22Rv1 (cell line): Measurements from ENCODE around the gene NMNAT2.

ENCODE experiments used
- H3K27ac ChIP-seq: fragments of 450-650 bp; 2 replicates; pipeline ENCODE4 v1.5.1; 2017
- ZFX ChIP-seq: fragments of 450-650 bp; IDR thresholded peaks from 2 replicates; pipeline ENCODE4 v1.6.1; 2017; ENCODE audit warnings: antibody characterized with exemption, borderline replicate concordance
- TF ChIP-seq, protein P1 (sequence below): fragments of 450-650 bp; IDR thresholded peaks from 2 replicates; pipeline ENCODE4 v1.5.1; 2017; ENCODE audit warnings: mild to moderate bottlenecking

The NMNAT2 gene

DNA sequence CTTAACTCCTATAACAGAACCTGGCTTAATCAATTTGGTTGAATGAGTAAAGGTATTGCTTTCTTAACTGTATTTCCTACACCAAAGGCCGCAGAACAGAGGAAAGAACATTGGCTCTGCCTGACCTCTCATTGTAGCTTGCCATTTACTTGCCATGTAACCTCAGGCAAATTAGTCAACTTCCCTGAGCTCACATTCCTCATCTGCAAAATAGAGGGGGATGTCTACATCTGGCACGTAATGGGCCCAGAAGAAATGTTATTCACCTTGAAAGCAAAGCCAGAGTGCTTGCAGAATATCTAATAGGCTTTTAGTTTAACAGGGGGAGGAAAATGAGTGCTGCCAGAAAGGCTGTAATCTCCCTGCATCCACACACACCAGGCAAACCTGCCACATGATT, 187.8 kb downstream of the NMNAT2 start:
- H3K27ac ChIP-seq = no peak overlapping the region; the same call in 1 of the 2 replicates
- no peak for TF ChIP-seq ZFX
- TF ChIP-seq, protein P1, sequence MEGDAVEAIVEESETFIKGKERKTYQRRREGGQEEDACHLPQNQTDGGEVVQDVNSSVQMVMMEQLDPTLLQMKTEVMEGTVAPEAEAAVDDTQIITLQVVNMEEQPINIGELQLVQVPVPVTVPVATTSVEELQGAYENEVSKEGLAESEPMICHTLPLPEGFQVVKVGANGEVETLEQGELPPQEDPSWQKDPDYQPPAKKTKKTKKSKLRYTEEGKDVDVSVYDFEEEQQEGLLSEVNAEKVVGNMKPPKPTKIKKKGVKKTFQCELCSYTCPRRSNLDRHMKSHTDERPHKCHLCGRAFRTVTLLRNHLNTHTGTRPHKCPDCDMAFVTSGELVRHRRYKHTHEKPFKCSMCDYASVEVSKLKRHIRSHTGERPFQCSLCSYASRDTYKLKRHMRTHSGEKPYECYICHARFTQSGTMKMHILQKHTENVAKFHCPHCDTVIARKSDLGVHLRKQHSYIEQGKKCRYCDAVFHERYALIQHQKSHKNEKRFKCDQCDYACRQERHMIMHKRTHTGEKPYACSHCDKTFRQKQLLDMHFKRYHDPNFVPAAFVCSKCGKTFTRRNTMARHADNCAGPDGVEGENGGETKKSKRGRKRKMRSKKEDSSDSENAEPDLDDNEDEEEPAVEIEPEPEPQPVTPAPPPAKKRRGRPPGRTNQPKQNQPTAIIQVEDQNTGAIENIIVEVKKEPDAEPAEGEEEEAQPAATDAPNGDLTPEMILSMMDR = no peak

DNA sequence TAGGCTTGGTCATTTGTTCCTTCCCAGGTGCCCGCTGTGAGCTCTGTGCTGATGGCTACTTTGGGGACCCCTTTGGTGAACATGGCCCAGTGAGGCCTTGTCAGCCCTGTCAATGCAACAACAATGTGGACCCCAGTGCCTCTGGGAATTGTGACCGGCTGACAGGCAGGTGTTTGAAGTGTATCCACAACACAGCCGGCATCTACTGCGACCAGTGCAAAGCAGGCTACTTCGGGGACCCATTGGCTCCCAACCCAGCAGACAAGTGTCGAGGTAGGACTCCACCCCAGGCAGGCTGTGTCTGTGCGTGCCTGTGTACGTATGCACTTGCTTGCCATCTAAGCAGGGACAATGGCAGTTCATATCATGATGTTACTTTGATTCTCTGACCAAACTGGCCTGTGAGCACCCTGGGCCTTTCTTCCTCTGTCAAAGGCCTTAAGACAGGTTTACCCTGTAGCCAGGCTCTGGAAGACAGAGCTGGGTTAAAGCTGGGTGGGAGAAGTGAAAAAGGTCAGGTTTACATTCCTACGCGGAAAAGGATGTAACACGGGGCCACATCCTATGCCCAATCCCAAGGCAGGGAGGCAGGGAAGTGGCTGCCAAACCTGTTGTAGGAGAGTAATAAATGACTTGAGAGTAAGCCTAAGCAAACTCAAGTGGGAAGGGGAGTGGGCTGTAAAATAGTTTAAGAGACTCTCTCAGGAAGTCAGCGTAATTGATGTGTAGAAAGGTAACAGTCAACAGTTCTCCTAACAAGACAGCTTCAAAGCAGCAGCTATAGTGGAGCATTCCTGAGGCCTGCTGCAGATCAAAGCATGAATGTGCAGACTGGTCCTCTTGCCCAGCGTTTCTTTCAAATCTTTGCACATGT, 189.6 kb downstream of the NMNAT2 start:
- H3K27ac ChIP-seq = no peak overlapping the region
- TF ChIP-seq ZFX = no peak
- TF ChIP-seq, protein P1 = peak; percentile 46

DNA sequence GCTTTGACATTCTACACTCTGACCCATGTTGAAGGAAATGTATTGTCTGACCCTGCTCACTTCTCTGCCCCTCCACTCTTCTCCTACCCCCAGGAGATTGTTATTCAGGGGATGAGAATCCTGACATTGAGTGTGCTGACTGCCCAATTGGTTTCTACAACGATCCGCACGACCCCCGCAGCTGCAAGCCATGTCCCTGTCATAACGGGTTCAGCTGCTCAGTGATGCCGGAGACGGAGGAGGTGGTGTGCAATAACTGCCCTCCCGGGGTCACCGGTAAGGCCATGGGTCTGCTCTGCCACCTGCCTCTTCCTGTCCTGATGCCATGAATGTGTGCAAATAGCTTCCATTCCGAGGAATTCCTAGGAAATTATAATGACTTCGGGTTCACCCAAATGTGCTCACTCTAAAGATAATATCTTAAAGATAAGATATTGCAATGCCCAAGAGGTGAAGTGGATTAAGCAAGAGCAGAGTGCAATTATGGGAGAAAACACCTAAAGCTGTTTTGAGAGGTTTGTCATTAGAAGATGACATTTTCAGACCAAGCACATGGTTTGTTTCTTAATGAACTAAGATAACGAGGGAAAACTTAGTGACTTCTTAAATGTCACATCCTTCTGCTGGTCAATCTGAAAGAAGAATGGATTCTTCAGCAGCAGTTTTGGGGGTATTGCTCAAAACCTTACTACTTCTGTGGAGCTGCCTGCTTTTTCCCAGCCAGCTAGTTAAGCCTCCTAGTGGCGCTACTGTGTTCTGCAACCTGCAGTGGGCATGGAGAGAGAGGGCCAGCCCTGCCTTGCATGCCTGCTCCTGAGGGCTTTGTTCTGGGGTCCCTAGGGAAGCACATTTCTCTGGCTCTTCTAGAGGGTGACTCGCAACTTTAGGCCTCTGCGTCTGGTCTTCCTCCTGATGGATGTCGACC, 190.5 kb downstream of the NMNAT2 start:
- H3K27ac ChIP-seq = no peak overlapping the region
- TF ChIP-seq ZFX = no peak
- TF ChIP-seq, protein P1 = peak; percentile 87

DNA sequence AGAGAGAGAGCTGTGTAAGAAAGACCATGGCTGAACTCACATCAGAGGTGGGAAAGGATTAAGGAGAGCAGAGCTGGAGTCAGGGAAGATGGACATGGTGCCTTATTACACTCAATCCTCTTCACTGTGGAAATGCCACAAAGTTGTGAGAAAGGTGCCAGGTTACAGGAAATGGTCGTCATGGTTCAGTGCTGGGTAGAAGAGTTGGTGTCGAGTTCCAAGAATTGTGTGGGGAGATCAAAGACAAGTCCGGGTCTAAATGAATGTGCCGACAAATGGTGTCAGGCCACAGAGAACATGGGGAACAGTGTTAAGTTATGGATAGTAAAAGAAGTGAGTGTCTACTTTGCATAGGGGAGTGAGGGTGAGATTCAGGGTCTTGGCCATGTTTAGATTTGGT, 191.2 kb downstream of the NMNAT2 start:
- H3K27ac ChIP-seq = no peak overlapping the region
- TF ChIP-seq, protein P1 = no peak
- no peak for TF ChIP-seq ZFX

DNA sequence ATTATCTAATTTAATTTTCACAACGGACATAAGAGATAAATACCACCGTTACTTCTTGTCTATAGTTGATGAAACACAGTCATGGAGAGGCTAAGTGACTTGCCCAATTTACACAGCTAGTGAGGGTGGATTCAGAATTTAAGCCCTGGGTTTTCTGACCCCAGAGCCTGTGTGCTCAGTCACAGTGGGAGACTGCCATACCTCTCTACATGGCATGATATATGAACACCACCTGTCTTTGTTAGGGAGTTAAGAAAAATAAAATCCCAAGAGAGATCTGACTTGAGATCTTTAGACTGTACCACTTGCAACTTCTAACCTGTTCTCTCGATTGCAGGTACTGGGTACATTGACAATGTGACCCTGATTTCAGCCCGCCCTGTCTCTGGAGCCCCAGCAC, 191.8 kb downstream of the NMNAT2 start:
- no peak for TF ChIP-seq ZFX
- TF ChIP-seq, protein P1 = no peak
- H3K27ac ChIP-seq = no peak overlapping the region

DNA sequence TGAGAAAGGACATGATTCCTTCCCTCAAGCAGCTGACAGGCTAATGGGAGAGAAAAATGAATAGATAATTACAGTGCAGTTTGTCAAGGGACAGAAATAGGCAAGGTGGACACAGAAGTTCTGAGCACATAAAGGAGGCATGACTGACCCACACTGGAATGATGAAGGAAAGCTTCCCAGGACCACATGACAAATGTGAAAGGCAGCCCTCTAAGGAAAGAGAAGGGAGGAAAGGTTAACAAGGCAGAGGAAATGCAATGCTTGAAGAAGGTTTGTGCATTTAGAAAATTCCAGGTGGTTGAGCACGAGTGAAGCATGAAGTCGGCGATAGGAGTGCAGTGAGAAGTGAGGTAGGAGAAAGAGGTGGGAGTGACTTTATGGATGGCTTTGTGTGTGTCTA, 194.7 kb downstream of the NMNAT2 start:
- TF ChIP-seq ZFX = no peak
- TF ChIP-seq, protein P1 = no peak
- no peak overlapping the region for H3K27ac ChIP-seq
